Astrocyte of the spinal cord (primary cell): ENCODE results near the gene MEF2C.

Experiments used
- DNase-seq: peaks from one replicate; pipeline ENCODE4 v3.0.0; 2011; ENCODE audit warnings: low read depth, low spot score
- H3K4me3 ChIP-seq: 2 replicates; pipeline ENCODE4 v1.5.1; 2011; ENCODE audit warnings: low read depth, mild to moderate bottlenecking, low read length, moderate library complexity
- CTCF ChIP-seq: IDR thresholded peaks from 2 replicates; pipeline ENCODE4 v1.5.1; 2012; ENCODE audit warnings: low read depth, mild to moderate bottlenecking, low read length, inconsistent platforms
- in situ Hi-C: cut with HindIII; loops from 2 replicates; pipeline ENCODE4 v1.10.0; 2017; ENCODE audit warnings: low sequenced_read_pairs

MEF2C gene

GRCh38 chr5:88715503-88715902, 167.5 kb downstream of the MEF2C start:
- H3K4me3 ChIP-seq, result no peak overlapping the region
- no peak for DNase-seq
- TF ChIP-seq CTCF, result no peak
- in situ Hi-C loops, result no loop called here

GRCh38 chr5:88713818-88714217, 169.2 kb downstream of the MEF2C start:
- in situ Hi-C loops, result no loop called here
- H3K4me3 ChIP-seq, result no peak overlapping the region
- no peak for DNase-seq
- no peak for TF ChIP-seq CTCF

GRCh38 chr5:88708682-88709398, 174.1 kb downstream of the MEF2C start:
- H3K4me3 ChIP-seq, result no peak overlapping the region
- in situ Hi-C loops, result no loop called here
- no peak for TF ChIP-seq CTCF
- DNase-seq, result no peak

- H3K4me3 ChIP-seq, result no peak overlapping the region
- no peak for DNase-seq
- no peak for TF ChIP-seq CTCF
- in situ Hi-C loops, result no loop called here
These were observed 175.0 kb downstream of the MEF2C start for GRCh38 chr5:88708021-88708420.

GRCh38 chr5:88707216-88707965, 175.6 kb downstream of the MEF2C start:
- H3K4me3 ChIP-seq, result no peak overlapping the region
- peak; percentile 63 for DNase-seq
- in situ Hi-C loops, result no loop called here
- TF ChIP-seq CTCF, result no peak

- in situ Hi-C loops, result no loop called here
- peak; percentile 10 for DNase-seq
- TF ChIP-seq CTCF, result no peak
- H3K4me3 ChIP-seq, result no peak overlapping the region
These were observed 180.7 kb downstream of the MEF2C start for GRCh38 chr5:88702332-88702731.
